ENCODE measurements around the gene XPO1.

DNA sequence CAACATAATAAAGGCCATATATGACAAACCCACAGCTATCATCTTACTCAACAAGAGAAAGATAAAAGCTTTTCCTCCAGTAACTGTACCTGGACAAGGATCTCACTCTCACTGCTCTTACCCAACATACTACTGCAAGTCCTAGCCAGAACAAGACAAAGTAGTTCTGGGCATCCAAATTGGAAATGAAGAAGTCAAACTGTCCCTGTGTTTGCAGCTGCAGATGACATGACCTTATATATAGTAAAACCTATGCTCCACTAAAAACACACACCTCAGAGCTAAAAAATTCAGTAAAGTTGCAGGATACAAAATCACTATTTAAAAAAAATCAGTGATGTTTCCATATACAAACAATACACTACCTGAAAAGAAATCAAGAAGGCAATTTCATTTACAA lies 99.5 kb downstream of the XPO1 start:
- TF ChIP-seq, protein P1, sequence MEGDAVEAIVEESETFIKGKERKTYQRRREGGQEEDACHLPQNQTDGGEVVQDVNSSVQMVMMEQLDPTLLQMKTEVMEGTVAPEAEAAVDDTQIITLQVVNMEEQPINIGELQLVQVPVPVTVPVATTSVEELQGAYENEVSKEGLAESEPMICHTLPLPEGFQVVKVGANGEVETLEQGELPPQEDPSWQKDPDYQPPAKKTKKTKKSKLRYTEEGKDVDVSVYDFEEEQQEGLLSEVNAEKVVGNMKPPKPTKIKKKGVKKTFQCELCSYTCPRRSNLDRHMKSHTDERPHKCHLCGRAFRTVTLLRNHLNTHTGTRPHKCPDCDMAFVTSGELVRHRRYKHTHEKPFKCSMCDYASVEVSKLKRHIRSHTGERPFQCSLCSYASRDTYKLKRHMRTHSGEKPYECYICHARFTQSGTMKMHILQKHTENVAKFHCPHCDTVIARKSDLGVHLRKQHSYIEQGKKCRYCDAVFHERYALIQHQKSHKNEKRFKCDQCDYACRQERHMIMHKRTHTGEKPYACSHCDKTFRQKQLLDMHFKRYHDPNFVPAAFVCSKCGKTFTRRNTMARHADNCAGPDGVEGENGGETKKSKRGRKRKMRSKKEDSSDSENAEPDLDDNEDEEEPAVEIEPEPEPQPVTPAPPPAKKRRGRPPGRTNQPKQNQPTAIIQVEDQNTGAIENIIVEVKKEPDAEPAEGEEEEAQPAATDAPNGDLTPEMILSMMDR (IDR thresholded peaks at IDR 0.05; ENCODE audit: insufficient read depth, low read length, poor library complexity, severe bottlenecking) = no peak
- no peak for TF ChIP-seq EZH2phosphoT487 (conservative IDR thresholded peaks at IDR 0.05; ENCODE audit: low read length)

Measured in SU-DHL-6 (cell line).